ENCODE measurements around the gene UBE2E3.
"Not testable (repeated sequence)": the region's sequence is repeated elsewhere in the genome, so short reads cannot be mapped to it uniquely, and the experiment has no call there.

DNA sequence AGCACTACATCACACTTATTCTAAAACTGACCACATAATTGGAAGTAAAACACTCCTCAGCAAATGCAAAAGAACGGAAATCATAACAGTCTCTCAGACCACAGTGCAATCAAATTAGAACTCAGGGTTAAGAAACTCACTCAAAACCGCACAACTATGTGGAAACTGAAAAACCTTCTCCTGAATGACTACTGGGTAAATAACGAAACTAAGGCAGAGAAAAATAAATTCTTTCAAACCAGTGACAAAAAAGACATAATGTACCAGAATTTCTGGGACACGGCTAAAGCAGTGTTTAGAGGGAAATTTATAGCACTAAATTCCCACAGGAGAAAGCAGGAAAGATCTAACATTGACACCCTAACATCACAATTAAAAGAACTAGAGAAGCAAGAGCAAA lies 111.5 kb downstream of the UBE2E3 start:
- TF ChIP-seq, protein P1, sequence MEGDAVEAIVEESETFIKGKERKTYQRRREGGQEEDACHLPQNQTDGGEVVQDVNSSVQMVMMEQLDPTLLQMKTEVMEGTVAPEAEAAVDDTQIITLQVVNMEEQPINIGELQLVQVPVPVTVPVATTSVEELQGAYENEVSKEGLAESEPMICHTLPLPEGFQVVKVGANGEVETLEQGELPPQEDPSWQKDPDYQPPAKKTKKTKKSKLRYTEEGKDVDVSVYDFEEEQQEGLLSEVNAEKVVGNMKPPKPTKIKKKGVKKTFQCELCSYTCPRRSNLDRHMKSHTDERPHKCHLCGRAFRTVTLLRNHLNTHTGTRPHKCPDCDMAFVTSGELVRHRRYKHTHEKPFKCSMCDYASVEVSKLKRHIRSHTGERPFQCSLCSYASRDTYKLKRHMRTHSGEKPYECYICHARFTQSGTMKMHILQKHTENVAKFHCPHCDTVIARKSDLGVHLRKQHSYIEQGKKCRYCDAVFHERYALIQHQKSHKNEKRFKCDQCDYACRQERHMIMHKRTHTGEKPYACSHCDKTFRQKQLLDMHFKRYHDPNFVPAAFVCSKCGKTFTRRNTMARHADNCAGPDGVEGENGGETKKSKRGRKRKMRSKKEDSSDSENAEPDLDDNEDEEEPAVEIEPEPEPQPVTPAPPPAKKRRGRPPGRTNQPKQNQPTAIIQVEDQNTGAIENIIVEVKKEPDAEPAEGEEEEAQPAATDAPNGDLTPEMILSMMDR (IDR thresholded peaks at IDR 0.05) = not testable (repeated sequence)
- not testable (repeated sequence) for TF ChIP-seq EZH2 (IDR thresholded peaks at IDR 0.05)
